Daoy (cell line): ENCODE results near the gene TIAM2. TPM values are rescaled to one million over a fixed set of nuclear protein-coding genes. Genes with fewer than 3 reads are reported as not detected.

Experiments used
- DNase-seq: peaks from one replicate; pipeline ENCODE4 v3.0.0-alpha.2; 2015; ENCODE audit warnings: low read depth
- total RNA-seq: library from RNA; depleted of rRNA; stranded (reverse); fragments of >200 nt; shearing (Covaris generic); gene quantifications from 2 replicates; pipeline ENCODE4 v1.2.3, GENCODE V29; 2014

The TIAM2 gene
- total RNA-seq, 1 experiment from 2014 or later: 16.9 TPM

DNA sequence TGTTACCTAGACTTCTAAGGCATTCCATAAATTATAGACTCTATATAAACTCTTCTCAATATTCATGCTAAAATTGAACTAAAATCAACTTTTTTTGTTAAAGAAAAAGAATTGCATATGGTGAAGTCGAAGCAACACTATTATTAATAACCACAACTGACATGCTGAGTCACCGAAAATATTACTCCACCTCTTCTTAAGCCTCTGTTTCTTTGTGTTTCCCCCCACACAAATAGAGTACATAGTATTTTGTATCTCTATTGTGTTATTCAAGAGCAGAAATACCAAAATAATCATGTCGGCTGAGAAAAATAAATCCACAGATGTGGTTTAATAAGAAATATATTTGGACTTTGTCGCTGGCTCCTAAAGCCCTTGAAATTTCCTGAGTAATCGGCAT is 295.4 kb downstream of the TIAM2 start:
- no peak for DNase-seq

DNA sequence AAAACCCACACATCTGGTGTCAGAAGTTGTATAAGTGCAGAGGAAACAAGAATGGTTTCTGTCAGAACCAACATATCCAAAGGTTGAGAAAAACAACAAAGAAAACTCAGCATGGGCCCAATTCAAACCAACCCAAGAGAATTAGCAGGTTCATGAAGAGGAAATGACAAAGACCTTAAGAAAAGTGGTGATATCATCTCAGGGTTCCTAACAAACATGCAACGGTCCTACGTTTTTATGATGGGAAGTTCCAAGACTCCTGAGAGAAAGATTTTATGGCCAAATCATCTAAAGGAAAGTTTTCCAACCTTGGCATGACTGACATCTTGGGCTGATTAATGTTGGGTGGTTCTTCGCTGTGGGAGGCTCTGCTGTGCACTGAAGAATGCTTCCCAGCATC is 296.2 kb downstream of the TIAM2 start:
- DNase-seq: no peak

DNA sequence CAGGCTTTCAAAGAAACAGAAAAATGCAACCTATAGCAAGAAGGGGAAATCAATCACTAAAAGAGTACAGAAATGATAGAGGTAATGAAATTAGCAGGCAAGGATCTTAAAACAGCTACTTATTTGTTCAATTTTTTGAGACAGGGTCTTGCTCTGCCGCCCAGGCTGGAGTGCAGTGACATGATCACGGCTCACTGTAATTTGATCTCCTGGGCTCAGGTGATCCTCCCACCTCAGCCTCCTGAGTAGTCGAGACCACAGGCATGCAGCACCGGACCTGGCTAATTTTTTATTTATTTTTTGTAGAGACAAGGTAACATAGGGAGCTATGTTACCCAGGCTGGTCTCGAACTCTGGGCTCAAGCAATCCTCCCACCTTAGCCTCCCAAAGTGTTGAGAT is 297.6 kb downstream of the TIAM2 start:
- DNase-seq: no peak

DNA sequence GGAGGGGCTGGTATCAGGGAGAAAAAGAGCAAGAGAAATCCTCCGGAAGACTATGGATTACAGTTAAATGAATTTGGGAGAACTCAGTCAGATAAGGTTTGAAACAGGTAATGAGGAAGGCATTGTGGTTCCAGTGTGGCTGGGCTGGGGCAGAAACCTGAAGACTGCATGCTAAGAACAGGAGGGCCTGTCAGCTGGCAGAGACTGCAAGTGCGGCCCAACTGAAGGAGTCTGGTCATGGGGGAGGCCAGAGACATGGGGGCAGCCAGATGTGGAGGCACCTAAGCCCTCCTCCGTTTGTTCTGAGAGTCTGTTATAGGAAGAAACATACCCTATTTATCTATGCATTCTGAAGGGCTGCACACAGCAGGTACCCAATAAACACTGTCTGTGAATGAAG is 302.6 kb downstream of the TIAM2 start:
- DNase-seq: no peak

DNA sequence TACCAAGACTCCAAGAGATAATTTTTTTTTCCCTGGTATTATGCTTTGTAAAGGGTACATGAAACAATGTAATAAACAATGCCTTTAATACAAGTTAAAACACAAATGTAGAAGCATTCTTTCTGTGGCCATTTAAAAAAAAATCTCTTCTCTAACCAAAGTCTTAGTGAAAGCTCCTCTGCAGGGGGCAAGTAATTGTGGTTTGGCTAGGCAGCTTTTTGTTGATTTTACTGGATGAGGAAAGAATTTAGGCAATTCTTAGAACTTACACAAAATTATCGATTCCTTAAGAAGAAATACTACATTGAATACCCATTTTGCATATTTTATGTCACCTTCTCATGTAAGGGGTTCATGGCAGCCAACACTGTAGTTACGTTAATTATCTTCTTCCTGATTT is 306.8 kb downstream of the TIAM2 start:
- DNase-seq: peak; percentile 49

DNA sequence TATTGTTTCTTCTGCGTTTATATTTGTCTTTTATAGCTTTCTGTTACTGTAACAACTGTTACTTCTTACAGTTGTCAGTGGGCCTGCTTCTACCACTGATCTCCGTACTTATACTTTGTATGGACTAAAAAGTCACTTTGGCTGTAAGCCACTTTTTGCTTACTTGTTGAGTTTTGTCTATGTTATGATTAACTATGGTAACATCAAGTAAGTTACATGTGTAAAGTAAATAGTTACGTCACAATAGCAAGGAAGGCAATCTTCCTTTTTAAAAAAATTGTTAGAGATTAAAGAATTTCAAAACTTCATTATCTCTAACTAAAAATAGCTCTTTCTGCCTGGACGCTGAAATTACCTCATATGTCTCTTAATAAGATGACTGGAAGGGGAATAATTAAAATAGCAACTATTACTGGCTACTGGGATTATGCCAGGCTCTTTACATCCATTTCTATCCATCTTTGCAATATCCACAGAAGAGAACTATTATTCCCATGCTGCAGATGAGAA is 308.3 kb downstream of the TIAM2 start:
- DNase-seq: no peak

DNA sequence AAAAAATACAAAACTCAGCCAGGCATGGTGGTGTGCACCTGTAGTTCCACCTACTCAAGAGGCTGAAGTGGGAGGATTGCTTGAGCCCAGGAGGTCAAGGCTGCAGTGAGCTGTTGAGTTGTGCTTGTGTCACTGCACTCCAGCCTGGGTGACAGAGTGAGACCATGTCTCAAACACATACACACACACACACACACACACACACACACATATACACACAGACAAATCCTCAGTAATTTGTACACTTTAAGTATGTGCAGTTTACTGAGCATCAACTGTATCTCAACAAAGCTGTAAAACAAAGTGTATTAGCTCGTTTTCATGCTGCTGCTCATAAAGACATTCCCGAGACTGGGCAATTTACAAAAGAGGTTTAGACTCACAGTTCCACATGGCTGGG is 311.8 kb downstream of the TIAM2 start:
- DNase-seq: no peak
